Stimulated activated CD4-positive, alpha-beta T cell treated with anti-CD3 and anti-CD28 coated beads, Interleukin-4, amount 100 ng/mL, for 1 hour (primary cell): ENCODE measurements around the gene SYCE3.
"Not testable (repeated sequence)": the region's sequence is repeated elsewhere in the genome, so short reads cannot be mapped to it uniquely, and the experiment has no call there.

ENCODE experiments used
- DNase-seq: peaks from one replicate; pipeline ENCODE4 v3.0.0-alpha.2; 2020

SYCE3 gene

GRCh38 chr22:50562523-50563412, at the start of gene SYCE3:
Gene SYCE3 (minus strand): TSS chr22:50562919. CDS start chr22:50556405, 6,514 bp downstream.
- DNase-seq = peak; percentile 98

GRCh38 chr22:50612168-50612527, 49.4 kb upstream of the SYCE3 start:
- no peak for DNase-seq

- no peak for DNase-seq
Observed at GRCh38 chr22:50611341-50612060, 48.8 kb upstream of the SYCE3 start.

- no peak for DNase-seq
Observed at GRCh38 chr22:50610581-50610980, 47.9 kb upstream of the SYCE3 start.

- DNase-seq = no peak
Observed at GRCh38 chr22:50610041-50610451, 47.3 kb upstream of the SYCE3 start.

- no peak for DNase-seq
Observed at GRCh38 chr22:50609599-50609998, 46.9 kb upstream of the SYCE3 start.

GRCh38 chr22:50608996-50609395, 46.3 kb upstream of the SYCE3 start:
- DNase-seq = no peak

- not testable (repeated sequence) for DNase-seq
Observed at GRCh38 chr22:50608058-50608840, 45.5 kb upstream of the SYCE3 start.

- DNase-seq = no peak
Observed at GRCh38 chr22:50607659-50608020, 44.9 kb upstream of the SYCE3 start.

GRCh38 chr22:50606946-50607658, 44.4 kb upstream of the SYCE3 start:
- no peak for DNase-seq

GRCh38 chr22:50606165-50606945, 43.6 kb upstream of the SYCE3 start:
- DNase-seq = no peak

GRCh38 chr22:50605613-50606074, 42.9 kb upstream of the SYCE3 start:
- no peak for DNase-seq

- DNase-seq = no peak
Observed at GRCh38 chr22:50605002-50605612, 42.4 kb upstream of the SYCE3 start.

GRCh38 chr22:50604256-50605001, 41.7 kb upstream of the SYCE3 start:
- DNase-seq = no peak

GRCh38 chr22:50603511-50604255, 41.0 kb upstream of the SYCE3 start:
- DNase-seq = no peak

GRCh38 chr22:50602338-50602700, 39.6 kb upstream of the SYCE3 start:
- no peak for DNase-seq

- DNase-seq = no peak
Observed at GRCh38 chr22:50601669-50602337, 39.1 kb upstream of the SYCE3 start.

GRCh38 chr22:50600967-50601668, 38.4 kb upstream of the SYCE3 start:
- no peak for DNase-seq

GRCh38 chr22:50600538-50600937, 37.8 kb upstream of the SYCE3 start, which contains the start of gene MAPK8IP2:
Gene MAPK8IP2 (plus strand): TSS chr22:50600793. CDS start chr22:50600819, 26 bp downstream.
- no peak for DNase-seq
